K562 (cell line): ENCODE data around the gene ZGLP1. TPM values are rescaled to one million over a fixed set of nuclear protein-coding genes. Genes with fewer than 3 reads are reported as not detected.

Experiments
- BCLAF1 ChIP-seq, 2 experiments: fragments of 450-650 bp in 1 of 2; IDR thresholded peaks; 2 replicates each; pipeline ENCODE4 v1.6.1; 2011 to 2017; ENCODE audit warnings: low read depth in 2 of 2, antibody characterized with exemption in 1 of 2, borderline replicate concordance in 1 of 2, low read length in 1 of 2, mild to moderate bottlenecking in 1 of 2, mixed read lengths in 1 of 2; ENCODE audit not compliant: control insufficient read depth in 1 of 2
- ETV1 ChIP-seq: fragments of 450-650 bp; conservative IDR thresholded peaks from 2 replicates; pipeline ENCODE4 v1.6.1; 2016; ENCODE audit warnings: missing genetic modification characterization, control low read depth, low read depth, missing compliant biosample characterization
- JUND ChIP-seq, 2 experiments: IDR thresholded peaks; 2 replicates in 1 of 2; 3 replicates in 1 of 2; pipeline ENCODE4 v1.6.1; 2011; ENCODE audit warnings: borderline replicate concordance in 2 of 2, low read depth in 2 of 2, low read length in 2 of 2, improper control_type of control experiment in 1 of 2, missing biosample characterization in 1 of 2, missing genetic modification characterization in 1 of 2, missing genetic modification reagents in 1 of 2
- KDM4B ChIP-seq, 2 experiments: fragments of 450-650 bp in 1 of 2; sonication (generic) in 1 of 2; IDR thresholded peaks; 2 replicates each; pipeline ENCODE4 v1.6.1; 2016 to 2017; ENCODE audit warnings: borderline replicate concordance in 2 of 2, antibody characterized with exemption in 1 of 2, low read depth in 1 of 2, mild to moderate bottlenecking in 1 of 2
- KDM5B ChIP-seq: fragments of 200-600 bp; sonication (generic); IDR thresholded peaks from 2 replicates; pipeline ENCODE4 v1.6.1; 2012; ENCODE audit warnings: low read depth, mild to moderate bottlenecking, moderate library complexity, low read length, control low read depth, inconsistent platforms; ENCODE audit not compliant: insufficient replicate concordance
- KLF10 ChIP-seq: fragments of 250-450 bp; sonication (Bioruptor Pico); IDR thresholded peaks from 2 replicates; pipeline ENCODE4 v1.6.1; 2021; ENCODE audit warnings: matching md5 sums
- L3MBTL2 ChIP-seq: fragments of 450-650 bp; IDR thresholded peaks from 2 replicates; pipeline ENCODE4 v1.6.1; 2016; ENCODE audit warnings: mild to moderate bottlenecking, moderate library complexity
- MAFK ChIP-seq: IDR thresholded peaks from 2 replicates; pipeline ENCODE4 v1.6.1; 2011; ENCODE audit warnings: low read length, improper control_type of control experiment
- NFE2 ChIP-seq: IDR thresholded peaks from 2 replicates; pipeline ENCODE4 v1.6.1; 2014; ENCODE audit warnings: antibody characterized with exemption, low read depth
- NFRKB ChIP-seq: fragments of 450-650 bp; IDR thresholded peaks from 2 replicates; pipeline ENCODE4 v1.6.1; 2016; ENCODE audit warnings: low read depth
- NR0B1 ChIP-seq: fragments of 450-650 bp; IDR thresholded peaks from one replicate; pipeline ENCODE4 v1.6.1; 2018; ENCODE audit warnings: mild to moderate bottlenecking, moderate library complexity; ENCODE audit not compliant: partially characterized antibody
- NR4A1 ChIP-seq, 2 experiments: fragments of 250-450 bp in 1 of 2; fragments of 450-650 bp in 1 of 2; sonication (Bioruptor Pico) in 1 of 2; IDR thresholded peaks; 2 replicates each; pipeline versions ENCODE4 v1.4.0 to v1.6.1; 2016 to 2020; ENCODE audit warnings: mild to moderate bottlenecking in 2 of 2, missing compliant biosample characterization in 1 of 2, missing genetic modification characterization in 1 of 2, moderate library complexity in 1 of 2
- POLR2A ChIP-seq: fragments of 450-650 bp; conservative IDR thresholded peaks from 2 replicates; pipeline ENCODE4 v1.6.1; 2016
- PRPF4 ChIP-seq: fragments of 200-400 bp; formaldehyde crosslinking; IDR thresholded peaks from one replicate; pipeline ENCODE4 v1.6.1; 2017; ENCODE audit warnings: low read length, low read depth, mild to moderate bottlenecking; ENCODE audit not compliant: insufficient read depth, poor library complexity, severe bottlenecking
- YY1 ChIP-seq, 3 experiments: IDR thresholded peaks; 2 replicates each; pipeline ENCODE4 v1.6.1; 2011; ENCODE audit warnings: low read length in 2 of 3, mild to moderate bottlenecking in 2 of 3, moderate library complexity in 2 of 3, borderline replicate concordance in 1 of 3, control low read depth in 1 of 3, low read depth in 1 of 3; ENCODE audit not compliant: insufficient read depth in 3 of 3, insufficient replicate concordance in 2 of 3, control insufficient read depth in 1 of 3, insufficient read length in 1 of 3; ENCODE audit errors: extremely low read depth in 1 of 3
- ZNF239 ChIP-seq: fragments of 250-450 bp; sonication (Bioruptor Pico); IDR thresholded peaks from 2 replicates; pipeline ENCODE4 v1.4.0; 2020; ENCODE audit warnings: mild to moderate bottlenecking
- ZNF280A ChIP-seq: fragments of 450-650 bp; IDR thresholded peaks from 2 replicates; pipeline ENCODE4 v1.6.1; 2018; ENCODE audit warnings: mild to moderate bottlenecking, low read depth; ENCODE audit not compliant: partially characterized antibody
- ZNF282 ChIP-seq: sonication (generic); formaldehyde crosslinking; IDR thresholded peaks from 2 replicates; pipeline ENCODE4 v1.8.1; 2023; ENCODE audit warnings: missing genetic modification reagents
- ZNF707 ChIP-seq: fragments of 250-450 bp; sonication (Bioruptor Pico); conservative IDR thresholded peaks from 2 replicates; pipeline ENCODE4 v1.8.0; 2022; ENCODE audit warnings: inconsistent platforms, mild to moderate bottlenecking, moderate library complexity
- polyA plus RNA-seq, 8 experiments: library from polyadenylated mRNA; depleted of rRNA in 4 of 8; stranded (reverse) in 5 of 8; unstranded in 3 of 8; fragments of >200 nt; fragmentation: Nextera tagmentation in 2 of 8; fragmentation: Illumina TruSeq in 1 of 8; extraction: Ambion mirVana in 2 of 8; extraction: Trizol in 1 of 8; gene quantifications; 2 replicates each; pipeline versions ENCODE4 v1.2.1 to v1.2.3, GENCODE V29; 2011 to 2014; ENCODE audit warnings: inconsistent platforms in 1 of 8, missing spikeins in 1 of 8
- total RNA-seq, 7 experiments: library from RNA; depleted of rRNA in 6 of 7; stranded (reverse); fragments of >200 nt in 6 of 7; fragmentation: Illumina TruSeq in 2 of 7; extraction: Trizol in 2 of 7; gene quantifications; 2 replicates each; pipeline versions ENCODE4 v1.2.1 to v1.2.3, GENCODE V29; 2011 to 2021; ENCODE audit warnings: low replicate concordance in 1 of 7

Gene ZGLP1
- total and polyA plus RNA-seq, 9 of the 15 experiments (the other 6 are each of a cell fraction or from before 2014, with no cell fraction given), result 0.24 to 4.5 (median 2.2) TPM

GRCh38 chr19:10332965-10333757, 23.5 kb upstream of the ZGLP1 start, which contains the start of gene RAVER1 (continued):
- TF ChIP-seq KLF10 (CRISPR knock-in tag) (no peak), MAFK (no peak), POLR2A (peak; percentile 98), ZNF239 (CRISPR knock-in tag) (no peak), ETV1 (tag) (no peak; the same call in none of the 2 replicates), L3MBTL2 (peak; percentile 69), YY1 (IDR thresholded peaks at IDR 0.05; ENCODE audit: borderline replicate concordance in 1 of 3, control insufficient read depth in 1 of 3, extremely low read depth in 1 of 3, insufficient read depth in 3 of 3, insufficient read length in 1 of 3, insufficient replicate concordance in 2 of 3, low read depth in 1 of 3, low read length in 2 of 3) (peak; percentile 79 to 98 (median 96)), NR4A1 (CRISPR knock-in tag; IDR thresholded peaks at IDR 0.05) (no peak), NR4A1 (tag; IDR thresholded peaks at IDR 0.05) (no peak; the same call in 1 of the 2 replicates), ZNF282 (CRISPR knock-in tag) (no peak), NFE2 (0 out of 2 replicates have a peak, but pooled peaks have one; percentile 17), ZNF280A (no peak), KDM5B (peak; percentile 73), KDM4B (IDR thresholded peaks at IDR 0.05; ENCODE audit: borderline replicate concordance in 2 of 2, low read depth in 1 of 2) (peak in 1 of 2 experiments; percentile 39; a peak in 1 of 4 replicates), ZNF707 (CRISPR knock-in tag) (no peak), PRPF4 (peak; percentile 75), JUND (IDR thresholded peaks at IDR 0.05; ENCODE audit: borderline replicate concordance, low read depth, low read length) (peak; percentile 93), JUND (tag; IDR thresholded peaks at IDR 0.05; ENCODE audit: borderline replicate concordance, low read depth, low read length) (no peak; the same call in 2 of the 3 replicates), NFRKB (peak; percentile 93), BCLAF1 (IDR thresholded peaks at IDR 0.05; ENCODE audit: borderline replicate concordance in 1 of 2, control insufficient read depth in 1 of 2, low read depth in 2 of 2, low read length in 1 of 2) (peak in 1 of 2 experiments; percentile 93; a peak in 2 of 4 replicates), NR0B1 (no peak)
